Measurements from ENCODE around the gene PCLAF. TPM values are rescaled to one million over a fixed set of nuclear protein-coding genes. Genes with fewer than 3 reads are reported as not detected.
"Not testable (repeated sequence)": the region's sequence is repeated elsewhere in the genome, so short reads cannot be mapped to it uniquely, and the experiment has no call there.

PCLAF gene
- total and polyA plus RNA-seq, 4 experiments from 2014 or later, result 0.39 to 1.5 (median 0.89) TPM; not detected in 1

DNA sequence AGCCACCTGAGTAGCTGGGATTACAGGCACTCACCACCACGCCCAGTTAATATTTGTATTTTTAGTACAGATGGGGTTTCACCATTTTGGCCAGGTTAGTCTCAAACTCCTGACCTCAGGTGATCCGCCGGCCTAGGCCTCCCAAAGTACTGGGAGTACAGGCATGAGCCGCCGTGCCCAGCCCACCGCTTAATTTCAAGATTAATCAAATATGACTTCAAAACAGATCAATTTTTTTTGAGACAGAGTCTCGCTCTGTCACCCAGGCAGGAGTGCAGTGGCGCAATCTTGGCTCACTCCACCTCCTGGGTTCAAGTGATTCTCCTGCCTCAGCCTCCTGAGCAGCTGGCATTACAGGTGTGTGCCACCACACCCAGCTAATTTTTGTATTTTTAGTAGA is 9.9 kb downstream of the PCLAF start:
- H3K27ac Mint-ChIP-seq; H3K9me3 Mint-ChIP-seq; CTCF ChIA-PET (ENCODE audit: partially characterized antibody); H3K4me1 Mint-ChIP-seq; H3K27me3 Mint-ChIP-seq; H3K27me3 ChIP-seq (ENCODE audit: insufficient read depth, low read length); H3K27ac ChIP-seq (ENCODE audit: low read depth, low read length); H3K36me3 Mint-ChIP-seq; DNase-seq; H3K4me3 ChIP-seq (ENCODE audit: low read length in 2 of 2); intact Hi-C loops (cut with micrococcal nuclease); H3K4me3 Mint-ChIP-seq; POLR2A ChIA-PET (ENCODE audit: partially characterized antibody); H3K36me3 ChIP-seq (ENCODE audit: insufficient read depth, low read length); H3K9me3 ChIP-seq (ENCODE audit: control insufficient read depth in 1 of 2, low read length in 2 of 2); H3K4me1 ChIP-seq (ENCODE audit: insufficient read depth, low read length): not testable (repeated sequence)

DNA sequence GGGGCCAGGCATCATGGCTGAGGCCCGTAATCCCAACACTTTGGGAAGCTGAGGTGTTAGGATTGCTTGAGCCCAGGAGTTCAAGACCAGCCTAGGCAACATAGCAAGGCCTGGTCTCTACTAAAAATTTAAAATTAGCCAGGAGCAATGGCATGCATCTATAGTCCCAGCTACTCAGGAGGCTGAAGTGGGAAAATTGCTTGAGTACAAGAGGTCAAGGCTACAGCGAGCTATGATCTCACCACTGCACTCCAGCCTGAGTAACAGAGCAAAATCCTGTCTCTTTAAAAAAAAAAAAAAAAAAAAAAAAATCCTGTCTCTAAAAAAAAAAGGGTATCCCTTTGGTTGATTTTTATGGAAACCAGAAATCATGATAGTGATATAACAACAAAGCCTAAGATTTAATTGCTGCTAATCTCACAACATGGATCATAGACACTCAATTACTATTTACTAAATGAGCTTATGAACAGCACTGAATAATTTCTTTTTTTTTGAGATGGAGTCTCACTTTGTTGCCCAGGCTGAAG is 12.1 kb downstream of the PCLAF start:
- DNase-seq, result no peak
- Mint-ChIP-seq H3K27ac (peak overlapping the region in 1 of 7 donors; percentile 29), H3K27me3 (no peaks in the 10 kb centered on the region), H3K4me1 (peaks cover 0 to 6% (median 0%) of the 10 kb centered on the region in 4 donors), H3K9me3 (no peaks in the 10 kb centered on the region), H3K4me3 (no peak overlapping the region), H3K36me3 (no peaks in the 10 kb centered on the region)
- Histone ChIP-seq H3K27ac (ENCODE audit: low read depth, low read length) (no peak overlapping the region), H3K9me3 (ENCODE audit: control insufficient read depth in 1 of 2, low read length in 2 of 2) (no peaks in the 10 kb centered on the region), H3K4me3 (ENCODE audit: low read length in 2 of 2) (no peak overlapping the region), H3K36me3 (ENCODE audit: insufficient read depth, low read length) (no peaks in the 10 kb centered on the region), H3K4me1 (ENCODE audit: insufficient read depth, low read length) (no peaks in the 10 kb centered on the region), H3K27me3 (ENCODE audit: insufficient read depth, low read length) (no peaks in the 10 kb centered on the region)
- ChIA-PET CTCF (ENCODE audit: partially characterized antibody) (no interaction called here), POLR2A (ENCODE audit: partially characterized antibody) (interaction anchor here (0.6 kb wide), 1 partner anchor 130 kb away, joined by 6 read pairs; no protein-coding TSS in a partner anchor)
- intact Hi-C loops (cut with micrococcal nuclease), result no loop called here

DNA sequence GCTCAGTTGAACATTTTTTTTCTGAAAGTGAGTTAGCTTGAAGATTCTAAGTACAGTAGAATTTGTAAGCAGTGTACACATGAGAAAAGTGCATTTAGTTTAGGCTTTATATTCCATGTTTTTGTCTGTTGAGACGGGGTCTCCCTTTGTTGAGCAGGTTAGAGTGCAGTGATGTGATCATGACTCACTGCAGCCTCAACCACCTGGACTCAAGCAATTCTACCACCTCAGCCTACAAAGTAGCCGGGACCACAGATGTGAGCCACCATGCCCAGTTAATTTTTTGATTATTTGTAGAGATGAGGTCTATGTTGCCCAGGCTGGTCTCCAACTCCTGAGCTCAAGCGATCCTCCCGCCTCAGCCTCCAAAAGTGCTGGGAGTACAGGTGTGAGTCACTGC is 20.0 kb downstream of the PCLAF start:
- H3K27me3 ChIP-seq (ENCODE audit: insufficient read depth, low read length), result no peaks in the 10 kb centered on the region
- no peaks in the 10 kb centered on the region for H3K36me3 ChIP-seq (ENCODE audit: insufficient read depth, low read length)
- H3K4me1 ChIP-seq (ENCODE audit: insufficient read depth, low read length), result peaks cover 6% of the 10 kb centered on the region
- peaks cover 0 to 2% of the 10 kb centered on the region in 2 donors for H3K36me3 Mint-ChIP-seq
- no peak overlapping the region for H3K4me3 Mint-ChIP-seq
- no peak for DNase-seq
- H3K9me3 ChIP-seq (ENCODE audit: control insufficient read depth in 1 of 2, low read length in 2 of 2), result no peaks in the 10 kb centered on the region
- H3K27me3 Mint-ChIP-seq, result no peaks in the 10 kb centered on the region
- H3K4me1 Mint-ChIP-seq, result peaks cover 4 to 9% (median 5%) of the 10 kb centered on the region in 4 donors
- CTCF ChIA-PET (ENCODE audit: partially characterized antibody), result no interaction called here
- H3K4me3 ChIP-seq (ENCODE audit: low read length in 2 of 2), result no peak overlapping the region
- no peak overlapping the region for H3K27ac Mint-ChIP-seq
- intact Hi-C loops (cut with micrococcal nuclease), result no loop called here
- H3K9me3 Mint-ChIP-seq, result no peaks in the 10 kb centered on the region
- H3K27ac ChIP-seq (ENCODE audit: low read depth, low read length), result no peak overlapping the region
- POLR2A ChIA-PET (ENCODE audit: partially characterized antibody), result interaction anchor here (1.9 kb wide), 1 partner anchor 26 kb away, joined by 6 read pairs; the partner anchor contains the start of gene TRIP4

DNA sequence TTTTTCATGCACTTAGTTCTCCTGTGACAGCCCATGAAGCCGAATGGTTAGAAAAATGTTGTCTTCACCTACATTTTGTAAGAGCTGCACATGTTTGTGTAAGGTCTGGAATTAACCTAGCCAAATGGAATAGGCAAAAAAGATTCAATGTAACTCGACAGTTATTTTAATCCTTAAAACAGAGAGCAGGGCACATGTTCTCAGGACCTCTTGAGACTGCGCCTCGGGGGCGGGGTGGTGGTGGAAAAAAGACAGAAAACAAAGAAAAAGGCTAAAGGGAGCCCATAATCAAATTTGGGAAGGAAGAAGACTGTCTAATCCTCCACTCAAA is 24.6 kb downstream of the PCLAF start:
- H3K9me3 Mint-ChIP-seq, result no peaks in the 10 kb centered on the region
- CTCF ChIA-PET (ENCODE audit: partially characterized antibody), result interaction anchor here (0.6 to 1.0 kb wide), 3 partner anchors 194 to 674 kb away, joined by 3 to 5 read pairs (median 3); partner anchors contain the start of gene PPIB
- peak overlapping the region; percentile 92 to 97 (median 94) for H3K27ac Mint-ChIP-seq
- peak overlapping the region; percentile 89 to 99 (median 96) for H3K4me3 Mint-ChIP-seq
- DNase-seq, result no peak
- Histone ChIP-seq H3K36me3 (ENCODE audit: insufficient read depth, low read length) (no peaks in the 10 kb centered on the region), H3K27ac (ENCODE audit: low read depth, low read length) (peak overlapping the region; percentile 67), H3K9me3 (ENCODE audit: control insufficient read depth in 1 of 2, low read length in 2 of 2) (no peaks in the 10 kb centered on the region), H3K4me1 (ENCODE audit: insufficient read depth, low read length) (peaks cover 21% of the 10 kb centered on the region), H3K27me3 (ENCODE audit: insufficient read depth, low read length) (no peaks in the 10 kb centered on the region), H3K4me3 (ENCODE audit: low read length in 2 of 2) (peak overlapping the region; percentile 76 to 95)
- peaks cover 0 to 16% of the 10 kb centered on the region in 2 donors for H3K36me3 Mint-ChIP-seq
- H3K4me1 Mint-ChIP-seq, result peaks cover 11 to 25% (median 18%) of the 10 kb centered on the region in 4 donors
- POLR2A ChIA-PET (ENCODE audit: partially characterized antibody), result interaction anchor here (0.6 to 2.5 kb wide), 6 partner anchors 19 to 537 kb away, joined by 3 to 28 read pairs (median 4); partner anchors contain the start of genes PPIB and TRIP4
- no peaks in the 10 kb centered on the region for H3K27me3 Mint-ChIP-seq
- intact Hi-C loops (cut with micrococcal nuclease), result loop anchor here (1.0 to 2.0 kb wide), 6 partner anchors 22 to 347 kb away; partner anchors contain the start of genes PPIB, SNX1 and TRIP4

DNA sequence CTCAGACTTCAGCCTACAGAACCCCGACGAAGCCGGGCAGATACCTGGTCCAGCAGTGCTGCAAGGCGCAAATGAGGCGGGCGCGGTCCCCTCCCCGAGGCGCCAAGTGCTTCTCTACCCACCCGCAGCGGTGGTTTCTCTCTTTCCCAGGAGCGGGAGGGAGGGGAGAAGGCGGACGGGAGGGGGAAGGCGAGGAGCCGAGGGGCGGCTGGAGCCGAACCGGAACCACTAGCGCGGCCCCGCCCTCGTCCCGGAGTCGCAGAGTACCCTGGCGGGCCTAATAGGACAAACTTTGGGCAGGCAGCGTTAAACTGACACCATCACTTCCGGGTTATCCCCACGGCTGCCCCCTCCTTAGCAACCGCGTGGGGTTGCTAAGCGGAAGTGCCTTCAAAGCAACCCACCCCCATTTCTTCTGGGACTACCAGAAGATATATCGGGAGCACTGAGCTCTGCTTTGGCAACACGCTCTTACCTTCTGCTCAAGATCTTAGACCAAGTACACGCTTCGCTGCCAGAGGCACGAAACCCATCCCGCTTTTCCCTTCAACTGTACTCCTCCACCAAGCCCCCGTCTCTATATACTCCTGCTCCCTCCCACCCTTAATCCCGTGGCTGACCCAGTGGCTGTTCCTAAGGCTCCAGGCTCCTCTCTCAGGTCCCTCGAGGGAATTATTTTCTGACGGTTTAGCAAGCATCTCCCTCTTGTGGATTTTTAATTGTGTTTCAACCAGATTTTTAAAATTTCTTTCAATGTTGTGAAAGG is 25.1 kb downstream of the PCLAF start, which contains the start of gene CSNK1G1:
TSS of gene CSNK1G1 (minus strand) at position 230 of the 766 bp plus-strand sequence. CDS start 55,674 bp downstream, outside the sequence.
- CTCF ChIA-PET (ENCODE audit: partially characterized antibody), result interaction anchor here (0.6 to 1.2 kb wide), 6 partner anchors 11 to 673 kb away, joined by 3 to 5 read pairs (median 3); partner anchors contain the start of gene PPIB
- peak within 1 kb of the TSS; percentile 76 to 95 for H3K4me3 ChIP-seq (ENCODE audit: low read length in 2 of 2)

DNA sequence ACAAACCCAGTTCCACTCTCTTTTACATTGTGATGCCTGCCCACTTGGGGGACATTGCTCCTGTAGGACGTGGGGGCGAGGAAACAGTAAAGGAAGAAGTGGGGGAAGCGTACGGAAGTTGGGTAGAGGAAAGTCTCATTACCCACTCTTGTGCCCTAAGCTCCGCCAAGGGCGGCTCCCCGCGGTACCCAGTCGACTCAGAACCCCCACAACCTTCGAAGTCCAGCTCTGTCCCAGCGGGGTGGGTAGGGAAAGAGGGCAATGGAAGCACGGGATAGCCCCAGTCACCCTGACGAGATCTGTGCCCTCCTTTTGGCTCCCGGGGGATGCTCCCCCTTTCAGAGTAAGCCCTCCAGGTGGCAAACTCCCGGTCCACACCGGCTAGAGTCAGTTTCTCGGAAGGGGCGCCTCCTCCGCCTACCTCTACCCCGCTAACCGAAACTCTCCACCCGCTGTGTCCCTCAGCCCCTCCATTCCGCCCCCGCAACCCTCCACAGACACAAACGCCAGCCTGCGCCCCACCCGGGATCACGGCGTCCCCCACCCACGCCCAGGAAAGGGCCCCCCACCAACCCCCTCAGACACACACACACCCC is 25.8 kb downstream of the PCLAF start:
- CTCF ChIA-PET (ENCODE audit: partially characterized antibody), result interaction anchor here (0.6 to 1.7 kb wide), 6 partner anchors 12 to 208 kb away, joined by 3 to 6 read pairs (median 4); partner anchors contain the start of genes PPIB and TRIP4

More for the DNA sequence above, 25.1 kb downstream of the PCLAF start, which contains the start of gene CSNK1G1:
- H3K36me3 Mint-ChIP-seq, result peaks cover 0 to 16% of the 10 kb centered on the region in 2 donors
- H3K27me3 ChIP-seq (ENCODE audit: insufficient read depth, low read length), result no peaks in the 10 kb centered on the region
- no peaks in the 10 kb centered on the region for H3K36me3 ChIP-seq (ENCODE audit: insufficient read depth, low read length)
- peak within 1 kb of the TSS; percentile 67 for H3K27ac ChIP-seq (ENCODE audit: low read depth, low read length)
- H3K27ac Mint-ChIP-seq, result peak within 1 kb of the TSS; percentile 92 to 97 (median 94)
- peaks cover 21% of the 10 kb centered on the region for H3K4me1 ChIP-seq (ENCODE audit: insufficient read depth, low read length)
- no peaks in the 10 kb centered on the region for H3K9me3 Mint-ChIP-seq
- DNase-seq, result peak; percentile 89 to 94 (median 90)
- no peaks in the 10 kb centered on the region for H3K9me3 ChIP-seq (ENCODE audit: control insufficient read depth in 1 of 2, low read length in 2 of 2)
- peak within 1 kb of the TSS; percentile 89 to 99 (median 96) for H3K4me3 Mint-ChIP-seq
- H3K4me1 Mint-ChIP-seq, result peaks cover 13 to 25% (median 19%) of the 10 kb centered on the region in 4 donors
- POLR2A ChIA-PET (ENCODE audit: partially characterized antibody), result interaction anchor here (0.6 to 2.5 kb wide), 6 partner anchors 19 to 537 kb away, joined by 3 to 28 read pairs (median 4); partner anchors contain the start of genes PPIB and TRIP4
- no peaks in the 10 kb centered on the region for H3K27me3 Mint-ChIP-seq
- intact Hi-C loops (cut with micrococcal nuclease), result loop anchor here (1.0 to 2.0 kb wide), 6 partner anchors 21 to 347 kb away; partner anchors contain the start of genes PPIB, SNX1 and TRIP4

More for the DNA sequence above, 25.8 kb downstream of the PCLAF start:
- intact Hi-C loops (cut with micrococcal nuclease), result no loop called here
- Mint-ChIP-seq H3K27ac (peak overlapping the region; percentile 92 to 97 (median 94)), H3K4me1 (peaks cover 13 to 25% (median 20%) of the 10 kb centered on the region in 4 donors), H3K27me3 (no peaks in the 10 kb centered on the region), H3K4me3 (peak overlapping the region; percentile 89 to 99 (median 96)), H3K36me3 (peaks cover 0 to 19% of the 10 kb centered on the region in 2 donors), H3K9me3 (no peaks in the 10 kb centered on the region)
- peak overlapping the region; percentile 76 to 95 for H3K4me3 ChIP-seq (ENCODE audit: low read length in 2 of 2)
- H3K36me3 ChIP-seq (ENCODE audit: insufficient read depth, low read length), result no peaks in the 10 kb centered on the region
- POLR2A ChIA-PET (ENCODE audit: partially characterized antibody), result interaction anchor here (0.8 to 2.5 kb wide), 4 partner anchors 21 to 538 kb away, joined by 3 to 28 read pairs (median 6); partner anchors contain the start of genes PPIB and TRIP4
- no peaks in the 10 kb centered on the region for H3K27me3 ChIP-seq (ENCODE audit: insufficient read depth, low read length)
- H3K27ac ChIP-seq (ENCODE audit: low read depth, low read length), result peak overlapping the region; percentile 67
- peak in 4 of 5 donors; percentile 18 to 50 (median 18) for DNase-seq
- H3K4me1 ChIP-seq (ENCODE audit: insufficient read depth, low read length), result peaks cover 21% of the 10 kb centered on the region
- no peaks in the 10 kb centered on the region for H3K9me3 ChIP-seq (ENCODE audit: control insufficient read depth in 1 of 2, low read length in 2 of 2)
